Measurements from ENCODE around the gene DDX31. TPM values are rescaled to one million over a fixed set of nuclear protein-coding genes. Genes with fewer than 3 reads are reported as not detected.

The DDX31 gene
- total and polyA plus RNA-seq, 9 of the 15 experiments (the other 6 are each of a cell fraction or from before 2014, with no cell fraction given): 11.9 to 24.6 (median 22.2) TPM

DNA sequence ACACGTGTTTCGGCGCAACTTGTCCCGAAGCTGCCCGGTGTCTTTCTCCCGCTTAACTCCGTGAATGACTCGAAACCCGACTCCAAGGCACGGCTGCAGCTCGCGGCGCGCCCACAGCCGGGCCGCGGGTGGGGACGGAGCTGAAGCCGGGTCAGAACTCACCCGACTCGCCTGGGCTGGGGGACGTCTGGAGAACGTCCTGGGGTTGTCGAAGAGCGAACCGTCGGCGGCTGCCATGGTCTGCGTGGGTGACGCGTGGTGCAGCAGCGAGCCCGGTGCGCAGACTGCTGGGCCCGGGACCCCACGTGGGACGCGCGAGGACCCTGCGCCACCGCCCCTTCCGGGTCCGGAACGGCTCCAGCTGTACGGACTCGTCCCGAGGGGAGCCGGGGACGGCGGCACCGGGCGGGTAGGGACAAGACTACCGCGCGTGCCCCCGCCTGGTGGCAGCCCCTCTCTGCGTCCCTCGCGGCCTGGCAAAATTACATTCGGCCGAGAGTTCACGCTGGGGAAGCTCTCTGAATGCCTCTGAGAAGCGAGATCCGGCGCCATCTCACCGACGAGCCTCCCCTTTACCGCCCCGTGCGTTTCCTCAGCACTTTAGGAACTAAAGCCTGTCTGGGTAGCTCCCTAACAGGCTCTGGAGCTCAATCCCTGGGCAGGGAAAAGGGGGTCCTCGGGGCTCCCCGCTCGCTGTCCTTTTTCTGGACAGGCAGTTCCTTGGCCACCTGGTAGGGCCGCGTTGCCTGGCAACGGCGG lies at the start of gene DDX31 (continued):
- TF ChIP-seq, protein P1, sequence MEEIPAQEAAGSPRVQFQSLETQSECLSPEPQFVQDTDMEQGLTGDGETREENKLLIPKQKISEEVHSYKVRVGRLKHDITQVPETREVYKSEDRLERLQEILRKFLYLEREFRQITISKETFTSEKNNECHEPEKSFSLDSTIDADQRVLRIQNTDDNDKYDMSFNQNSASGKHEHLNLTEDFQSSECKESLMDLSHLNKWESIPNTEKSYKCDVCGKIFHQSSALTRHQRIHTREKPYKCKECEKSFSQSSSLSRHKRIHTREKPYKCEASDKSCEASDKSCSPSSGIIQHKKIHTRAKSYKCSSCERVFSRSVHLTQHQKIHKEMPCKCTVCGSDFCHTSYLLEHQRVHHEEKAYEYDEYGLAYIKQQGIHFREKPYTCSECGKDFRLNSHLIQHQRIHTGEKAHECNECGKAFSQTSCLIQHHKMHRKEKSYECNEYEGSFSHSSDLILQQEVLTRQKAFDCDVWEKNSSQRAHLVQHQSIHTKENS (CRISPR knock-in tag; IDR thresholded peaks at IDR 0.05): no peak
- peak; percentile 95 for TF ChIP-seq POLR2G (IDR thresholded peaks at IDR 0.05; ENCODE audit: low read depth, low read length)
- peak; percentile 96 for TF ChIP-seq MYC (IDR thresholded peaks at IDR 0.05; ENCODE audit: low read depth, low read length)
- peak; percentile 98 for TF ChIP-seq MYC (CRISPR knock-in tag; IDR thresholded peaks at IDR 0.05; ENCODE audit: borderline replicate concordance, low read depth)
- peak; percentile 52 for TF ChIP-seq HMGN3 (IDR thresholded peaks at IDR 0.05; ENCODE audit: borderline replicate concordance, extremely low read depth, insufficient read length, low read depth, low read length)
- peak; percentile 73 for TF ChIP-seq FIP1L1 (IDR thresholded peaks at IDR 0.05; ENCODE audit: low read depth, low read length, poor library complexity, severe bottlenecking)
- TF ChIP-seq, protein P2, sequence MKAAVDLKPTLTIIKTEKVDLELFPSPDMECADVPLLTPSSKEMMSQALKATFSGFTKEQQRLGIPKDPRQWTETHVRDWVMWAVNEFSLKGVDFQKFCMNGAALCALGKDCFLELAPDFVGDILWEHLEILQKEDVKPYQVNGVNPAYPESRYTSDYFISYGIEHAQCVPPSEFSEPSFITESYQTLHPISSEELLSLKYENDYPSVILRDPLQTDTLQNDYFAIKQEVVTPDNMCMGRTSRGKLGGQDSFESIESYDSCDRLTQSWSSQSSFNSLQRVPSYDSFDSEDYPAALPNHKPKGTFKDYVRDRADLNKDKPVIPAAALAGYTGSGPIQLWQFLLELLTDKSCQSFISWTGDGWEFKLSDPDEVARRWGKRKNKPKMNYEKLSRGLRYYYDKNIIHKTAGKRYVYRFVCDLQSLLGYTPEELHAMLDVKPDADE (conservative IDR thresholded peaks at IDR 0.05; ENCODE audit: control insufficient read depth, low read depth, low read length): peak; percentile 92
- TF ChIP-seq L3MBTL2 (IDR thresholded peaks at IDR 0.05): peak; percentile 98
- peak; percentile 1; the same call in 1 of the 2 replicates for TF ChIP-seq ZNF282 (CRISPR knock-in tag; IDR thresholded peaks at IDR 0.05)
- TF ChIP-seq, protein P3, sequence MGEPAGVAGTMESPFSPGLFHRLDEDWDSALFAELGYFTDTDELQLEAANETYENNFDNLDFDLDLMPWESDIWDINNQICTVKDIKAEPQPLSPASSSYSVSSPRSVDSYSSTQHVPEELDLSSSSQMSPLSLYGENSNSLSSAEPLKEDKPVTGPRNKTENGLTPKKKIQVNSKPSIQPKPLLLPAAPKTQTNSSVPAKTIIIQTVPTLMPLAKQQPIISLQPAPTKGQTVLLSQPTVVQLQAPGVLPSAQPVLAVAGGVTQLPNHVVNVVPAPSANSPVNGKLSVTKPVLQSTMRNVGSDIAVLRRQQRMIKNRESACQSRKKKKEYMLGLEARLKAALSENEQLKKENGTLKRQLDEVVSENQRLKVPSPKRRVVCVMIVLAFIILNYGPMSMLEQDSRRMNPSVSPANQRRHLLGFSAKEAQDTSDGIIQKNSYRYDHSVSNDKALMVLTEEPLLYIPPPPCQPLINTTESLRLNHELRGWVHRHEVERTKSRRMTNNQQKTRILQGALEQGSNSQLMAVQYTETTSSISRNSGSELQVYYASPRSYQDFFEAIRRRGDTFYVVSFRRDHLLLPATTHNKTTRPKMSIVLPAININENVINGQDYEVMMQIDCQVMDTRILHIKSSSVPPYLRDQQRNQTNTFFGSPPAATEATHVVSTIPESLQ (CRISPR knock-in tag; IDR thresholded peaks at IDR 0.05): peak; percentile 96
- TF ChIP-seq, protein P4, sequence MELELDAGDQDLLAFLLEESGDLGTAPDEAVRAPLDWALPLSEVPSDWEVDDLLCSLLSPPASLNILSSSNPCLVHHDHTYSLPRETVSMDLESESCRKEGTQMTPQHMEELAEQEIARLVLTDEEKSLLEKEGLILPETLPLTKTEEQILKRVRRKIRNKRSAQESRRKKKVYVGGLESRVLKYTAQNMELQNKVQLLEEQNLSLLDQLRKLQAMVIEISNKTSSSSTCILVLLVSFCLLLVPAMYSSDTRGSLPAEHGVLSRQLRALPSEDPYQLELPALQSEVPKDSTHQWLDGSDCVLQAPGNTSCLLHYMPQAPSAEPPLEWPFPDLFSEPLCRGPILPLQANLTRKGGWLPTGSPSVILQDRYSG (tag; conservative IDR thresholded peaks at IDR 0.05; ENCODE audit: low read depth): no peak
- TF ChIP-seq ZKSCAN3 (CRISPR knock-in tag; IDR thresholded peaks at IDR 0.05): no peak
- peak; percentile 89 for TF ChIP-seq KDM5B (IDR thresholded peaks at IDR 0.05; ENCODE audit: insufficient replicate concordance, low read depth, low read length)
- TF ChIP-seq HDAC1 (IDR thresholded peaks at IDR 0.05): peak; percentile 93 to 100; a peak in 3 of 4 replicates
- TF ChIP-seq FOXK1 (CRISPR knock-in tag; IDR thresholded peaks at IDR 0.05; ENCODE audit: borderline replicate concordance): peak; percentile 87; the same call in 1 of the 2 replicates
- TF ChIP-seq ZNF589 (CRISPR knock-in tag; IDR thresholded peaks at IDR 0.05; ENCODE audit: low read depth): 0 out of 2 replicates have a peak, but pooled peaks have one; percentile 60
- peak; percentile 79 for TF ChIP-seq SUPT5H (IDR thresholded peaks at IDR 0.05)
- peak; percentile 88 for TF ChIP-seq CBFB (CRISPR knock-in tag; IDR thresholded peaks at IDR 0.05)
